GM18870 (cell line): ENCODE measurements around the gene ASB13.
A peak's percentile ranks its signal among the peaks of the same experiment; 100 is the strongest.

Source experiments
- ATAC-seq: cut with Tn5 transposase; IDR thresholded peaks from one replicate; pipeline ENCODE4 v1.9.1; 2021; ENCODE audit warnings: moderate library complexity; ENCODE audit not compliant: unreplicated experiment

ASB13 gene

DNA sequence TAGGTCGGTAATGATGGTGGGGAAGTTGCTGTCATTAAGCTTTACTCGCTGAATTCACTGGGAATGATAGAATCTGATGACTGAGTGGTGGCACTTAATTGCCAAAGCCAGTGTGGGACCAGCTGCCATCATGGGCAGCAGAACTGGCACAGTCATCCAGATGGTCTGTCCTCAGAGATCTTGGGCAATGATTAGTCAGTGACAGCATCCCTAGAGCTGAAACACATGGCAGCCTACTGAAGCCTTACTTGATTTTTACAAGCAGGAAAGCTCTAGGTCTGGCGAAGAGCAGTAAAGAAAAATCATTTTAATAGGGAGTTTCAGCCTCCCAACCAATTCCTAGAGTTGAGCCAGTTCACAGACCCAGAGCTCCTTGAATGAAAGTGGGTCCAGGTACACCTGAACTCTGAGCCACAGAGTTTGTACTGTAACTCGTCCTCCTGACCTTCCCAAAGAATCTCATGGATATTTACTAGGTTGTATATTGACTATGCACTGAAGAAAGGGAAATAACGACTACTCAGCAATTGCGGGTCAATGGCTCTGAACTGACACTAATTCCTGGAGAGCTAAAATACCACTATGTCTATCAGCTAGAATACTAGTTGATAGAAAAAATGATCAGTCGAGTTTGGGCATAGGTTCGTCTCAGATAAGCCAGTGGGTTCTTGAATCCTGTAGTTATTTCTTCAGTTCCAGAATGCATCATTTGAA, 4.4 kb upstream of the ASB13 start:
- ATAC-seq = no peak

DNA sequence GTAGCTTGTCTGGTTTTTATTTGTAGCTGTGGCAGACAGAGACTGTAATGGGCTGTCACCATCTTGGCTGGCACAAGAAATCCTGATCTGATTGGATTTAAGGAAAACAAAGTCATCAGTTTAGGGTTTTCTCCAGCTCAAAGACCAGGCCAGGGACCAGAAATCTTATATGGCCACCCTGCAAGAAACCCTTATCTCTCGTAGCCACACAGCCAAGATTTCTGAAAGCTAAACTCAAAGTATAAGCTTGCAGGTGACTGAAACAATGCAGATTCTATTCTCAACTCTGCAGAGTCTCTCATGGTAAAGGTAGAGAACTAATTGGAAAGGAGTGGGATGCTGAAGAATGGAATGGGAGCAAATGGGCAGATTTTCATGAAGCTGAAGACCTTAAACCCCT, 3.2 kb upstream of the ASB13 start:
- ATAC-seq = no peak

DNA sequence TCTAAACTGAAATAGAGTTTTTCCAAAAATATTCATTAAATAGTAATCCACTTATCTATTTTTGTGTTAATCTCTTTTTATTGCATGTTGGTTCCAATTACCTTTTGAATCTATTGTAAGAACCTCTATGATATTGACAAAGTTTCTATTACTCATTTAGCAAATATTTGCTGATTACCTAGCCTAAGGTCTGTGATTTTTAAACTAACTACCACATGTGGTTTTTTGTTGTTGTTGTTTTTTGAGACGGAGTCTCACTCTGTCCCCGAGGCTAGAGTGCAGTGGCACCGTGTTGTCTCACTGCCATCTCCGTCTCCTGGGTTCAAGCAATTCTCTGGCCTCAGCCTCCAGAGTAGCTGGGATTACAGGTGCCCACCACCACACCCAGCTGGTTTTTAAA, 2.0 kb upstream of the ASB13 start:
- ATAC-seq = no peak

DNA sequence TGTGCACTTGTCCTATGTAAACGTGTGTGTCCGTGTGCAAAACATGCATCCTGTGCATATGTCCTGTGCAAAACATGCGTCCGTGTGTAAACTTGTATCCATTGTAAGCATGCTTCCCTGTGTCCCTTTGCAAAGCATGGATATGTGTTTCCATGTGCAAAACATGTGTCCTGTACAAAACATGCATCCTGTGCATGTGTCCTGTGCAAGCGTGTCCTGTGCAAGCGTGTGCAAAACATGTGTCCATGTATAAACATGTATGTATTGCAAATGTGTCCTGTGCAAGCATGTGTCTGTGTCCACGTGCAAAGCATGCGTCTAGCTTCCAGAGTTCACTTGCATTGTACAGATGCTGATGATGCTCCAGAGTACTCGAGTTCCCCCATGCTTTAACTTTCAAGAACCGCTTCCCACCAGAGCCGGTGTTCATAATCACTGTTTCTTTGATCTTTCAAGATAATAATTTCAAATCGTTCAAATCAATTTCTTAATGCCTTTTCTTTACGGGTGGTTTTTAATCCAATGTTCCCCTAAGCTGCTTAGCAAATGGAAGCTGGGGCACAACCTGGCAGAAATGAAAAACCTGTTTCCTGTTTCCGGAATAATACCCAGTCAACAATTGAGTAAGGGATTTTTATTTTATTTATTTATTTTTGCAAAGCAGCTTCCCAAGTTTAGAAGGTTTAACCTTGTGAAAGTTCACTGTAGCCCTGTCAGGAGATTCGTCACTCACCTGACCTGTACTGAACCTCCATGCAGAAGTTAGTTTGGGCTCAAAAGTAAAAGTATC, 641 bp upstream of the ASB13 start:
- no peak for ATAC-seq

DNA sequence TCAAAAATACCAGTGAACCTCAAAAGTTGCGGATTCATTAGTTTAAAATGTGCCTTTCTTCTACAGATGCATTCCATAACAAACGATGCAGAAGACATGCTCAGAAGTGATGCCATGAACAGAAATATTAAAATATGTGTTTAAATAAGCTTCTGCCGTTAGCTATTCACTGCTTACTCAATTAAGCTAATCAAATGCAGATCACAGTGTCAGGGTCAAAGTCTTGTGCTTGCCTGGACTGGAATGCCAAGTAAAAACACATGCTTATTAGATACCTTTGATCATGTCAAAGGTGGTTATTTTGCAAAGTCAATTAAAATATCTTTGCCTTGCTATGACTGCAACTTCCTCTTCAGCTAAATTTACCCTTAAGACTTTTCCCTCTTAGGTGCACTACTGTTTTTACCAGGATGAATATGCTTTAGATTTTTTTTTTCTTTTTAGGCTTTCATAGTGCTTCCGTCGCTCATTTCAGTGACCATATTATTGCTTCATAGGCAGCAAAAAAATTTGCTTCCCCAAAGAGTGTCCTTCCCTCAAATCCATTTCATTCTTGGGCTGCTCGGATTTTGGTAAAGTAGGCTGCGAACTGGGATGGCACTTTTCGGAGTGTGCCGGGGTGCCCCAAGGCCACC, 905 bp downstream of the ASB13 start:
- no peak for ATAC-seq

DNA sequence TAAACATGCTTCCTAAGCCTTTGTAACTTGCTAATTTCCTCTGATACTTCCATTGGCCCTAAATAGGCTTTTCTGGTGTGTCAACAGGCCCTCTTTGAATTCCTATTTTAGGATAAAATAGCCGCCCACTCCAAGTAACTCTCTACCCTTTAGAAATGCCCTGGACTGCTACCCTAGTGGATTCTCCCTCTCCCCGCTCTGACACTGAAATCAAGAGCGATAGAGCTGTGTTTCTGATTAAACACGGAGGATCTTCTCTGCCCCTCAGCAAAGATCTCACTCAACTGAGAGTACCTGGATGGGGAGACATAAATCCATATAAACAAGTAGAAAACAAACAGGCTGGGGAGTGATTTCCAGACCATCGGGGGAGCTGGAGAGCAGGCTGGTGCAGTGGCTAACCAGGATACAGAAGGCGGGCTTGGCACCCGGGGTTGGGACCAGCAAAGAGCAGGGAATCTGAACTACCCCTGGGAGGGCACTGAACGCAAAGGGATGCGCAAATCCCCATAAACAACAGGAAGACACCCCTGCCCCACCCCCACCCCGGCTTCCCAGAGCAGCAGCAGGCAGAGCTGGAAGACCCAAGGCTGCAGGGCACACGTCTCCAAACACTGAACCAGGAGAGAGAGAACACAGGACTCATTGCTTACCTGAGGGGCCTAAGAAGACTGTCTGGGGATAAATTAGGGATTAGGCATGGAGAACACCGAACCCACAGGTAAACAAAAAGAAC, 2.5 kb downstream of the ASB13 start:
- no peak for ATAC-seq

DNA sequence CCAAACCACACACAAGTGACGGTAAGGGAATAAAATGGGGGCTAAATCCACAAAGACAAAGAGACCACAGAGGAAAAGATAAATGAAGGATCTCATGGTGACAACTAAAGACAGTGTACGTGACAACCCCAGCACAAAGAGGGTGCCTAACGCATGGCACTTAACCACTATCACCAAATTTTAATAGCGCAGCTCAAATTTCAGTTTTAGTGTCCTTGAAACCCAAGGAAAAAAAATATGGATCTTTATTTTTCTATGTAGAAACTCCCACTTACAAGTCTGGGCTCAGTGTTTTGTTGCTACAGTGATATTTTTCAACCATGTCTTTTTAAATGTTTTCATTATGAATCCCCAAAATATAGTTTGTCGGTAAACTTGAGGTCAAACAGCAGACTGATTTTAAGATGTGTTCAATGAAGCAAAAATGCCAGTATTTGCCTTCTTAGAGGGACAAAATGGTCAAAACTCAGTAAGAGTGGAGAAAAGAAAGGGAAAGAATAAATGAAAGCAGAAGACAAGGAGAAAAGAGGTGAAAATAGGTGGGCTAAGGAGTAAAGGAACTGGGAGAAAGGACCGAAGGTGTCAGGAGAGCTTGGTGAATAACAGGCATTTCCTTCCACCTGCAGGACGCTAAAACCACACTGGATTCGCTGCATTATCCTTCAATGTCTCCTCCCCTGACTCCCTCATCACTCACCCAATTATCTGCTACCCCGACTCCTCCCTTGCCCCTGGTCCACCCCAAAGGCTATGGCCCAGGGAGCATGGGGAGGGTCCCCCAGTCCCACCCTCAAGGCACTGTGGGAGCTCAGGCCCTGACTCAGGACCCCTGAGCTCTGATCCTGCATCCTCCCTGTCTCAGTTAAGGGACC, 3.5 kb downstream of the ASB13 start:
- ATAC-seq = no peak

DNA sequence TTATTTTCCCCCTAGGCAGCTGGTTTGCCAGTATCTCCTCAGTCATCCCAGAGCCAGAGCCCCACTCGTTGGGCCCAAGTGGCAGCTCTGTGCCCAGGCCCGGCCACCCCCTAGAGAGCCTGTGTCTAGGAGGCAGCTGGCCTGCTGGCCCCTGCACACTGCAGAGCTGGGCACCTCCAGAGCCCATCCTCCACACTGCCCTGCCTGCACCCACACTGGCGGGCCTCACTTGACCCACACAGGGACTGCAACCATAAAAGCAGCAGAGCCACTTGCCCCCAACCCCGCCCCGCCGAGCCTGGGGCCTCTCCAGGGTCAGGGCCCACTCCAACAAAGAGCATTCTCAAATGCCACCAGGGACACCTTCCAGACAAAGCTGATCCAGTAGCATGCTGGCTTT, 5.4 kb downstream of the ASB13 start:
- no peak for ATAC-seq

DNA sequence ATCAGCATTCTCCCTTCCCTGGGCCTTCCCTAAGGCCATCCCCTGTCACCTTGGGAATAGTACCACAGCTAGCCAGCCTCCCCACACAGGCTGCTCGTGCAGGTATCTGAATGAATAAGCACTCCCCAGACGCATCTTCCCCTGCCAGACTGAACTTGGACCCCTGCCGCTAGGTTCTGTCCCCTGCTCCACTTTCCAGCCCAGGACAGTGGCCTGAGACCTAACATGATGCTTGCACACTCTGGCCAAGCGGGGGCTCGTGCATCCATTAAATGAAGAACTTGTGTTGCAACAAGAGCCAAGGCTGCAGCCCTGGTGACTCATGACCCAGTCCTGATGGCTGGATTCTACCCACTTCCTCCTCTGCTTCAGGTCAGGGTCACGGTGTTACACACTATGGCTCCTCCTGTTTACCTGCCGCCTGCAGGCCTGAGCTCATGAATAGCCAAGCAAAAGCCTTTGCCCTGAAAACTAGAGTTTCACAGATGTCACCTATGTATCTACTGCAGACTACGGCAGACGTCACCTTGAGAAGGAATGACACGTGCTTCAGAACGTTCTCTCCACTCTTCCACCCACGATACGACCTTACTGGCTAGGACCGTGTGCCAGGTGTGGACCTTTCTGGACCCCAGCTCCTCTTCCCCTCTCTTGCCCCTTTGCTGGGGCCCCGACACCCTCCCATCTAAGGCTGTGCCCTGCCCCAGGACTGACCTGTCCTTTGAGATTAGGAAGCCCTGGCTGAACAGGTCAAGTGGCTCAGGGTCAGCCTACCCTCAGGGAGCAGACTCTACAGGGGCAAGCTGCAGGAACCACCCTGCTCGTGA, 6.5 kb downstream of the ASB13 start:
- ATAC-seq = peak; percentile 54

DNA sequence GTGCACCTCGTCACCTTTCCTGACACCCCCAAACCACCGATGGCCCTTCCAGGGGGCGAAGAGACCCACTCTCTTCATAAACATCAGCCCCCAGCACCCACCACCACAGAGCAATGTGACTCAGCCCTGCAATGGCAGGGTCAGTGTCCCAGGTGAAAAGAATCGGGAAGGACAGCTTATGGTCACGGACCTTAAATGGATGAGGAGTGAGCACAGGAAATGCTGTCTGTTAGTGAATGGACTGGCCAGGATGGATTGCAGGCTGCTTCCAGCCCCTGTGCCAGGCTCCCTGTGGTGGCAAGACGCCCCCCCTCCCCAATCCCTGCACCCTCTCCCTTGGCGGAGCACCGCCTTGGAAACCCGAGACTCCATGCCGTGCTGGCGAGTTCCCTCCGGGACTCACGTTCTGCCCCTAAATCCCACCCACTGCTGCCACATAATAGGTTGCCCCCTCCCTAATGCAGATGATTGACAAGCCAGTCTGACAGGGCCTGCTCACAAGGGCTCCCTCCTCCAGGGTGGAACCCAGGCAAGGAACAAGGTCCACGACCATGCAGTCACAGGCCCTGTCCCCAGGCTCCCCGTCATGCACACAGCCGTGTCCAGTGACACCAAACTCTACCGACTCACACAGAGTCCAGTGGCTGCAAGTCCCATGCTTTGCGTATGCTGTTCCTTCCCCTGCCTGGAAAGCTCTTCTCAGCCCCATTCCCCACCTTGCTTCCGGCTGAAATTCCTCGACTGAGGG, 7.3 kb downstream of the ASB13 start:
- ATAC-seq = no peak

DNA sequence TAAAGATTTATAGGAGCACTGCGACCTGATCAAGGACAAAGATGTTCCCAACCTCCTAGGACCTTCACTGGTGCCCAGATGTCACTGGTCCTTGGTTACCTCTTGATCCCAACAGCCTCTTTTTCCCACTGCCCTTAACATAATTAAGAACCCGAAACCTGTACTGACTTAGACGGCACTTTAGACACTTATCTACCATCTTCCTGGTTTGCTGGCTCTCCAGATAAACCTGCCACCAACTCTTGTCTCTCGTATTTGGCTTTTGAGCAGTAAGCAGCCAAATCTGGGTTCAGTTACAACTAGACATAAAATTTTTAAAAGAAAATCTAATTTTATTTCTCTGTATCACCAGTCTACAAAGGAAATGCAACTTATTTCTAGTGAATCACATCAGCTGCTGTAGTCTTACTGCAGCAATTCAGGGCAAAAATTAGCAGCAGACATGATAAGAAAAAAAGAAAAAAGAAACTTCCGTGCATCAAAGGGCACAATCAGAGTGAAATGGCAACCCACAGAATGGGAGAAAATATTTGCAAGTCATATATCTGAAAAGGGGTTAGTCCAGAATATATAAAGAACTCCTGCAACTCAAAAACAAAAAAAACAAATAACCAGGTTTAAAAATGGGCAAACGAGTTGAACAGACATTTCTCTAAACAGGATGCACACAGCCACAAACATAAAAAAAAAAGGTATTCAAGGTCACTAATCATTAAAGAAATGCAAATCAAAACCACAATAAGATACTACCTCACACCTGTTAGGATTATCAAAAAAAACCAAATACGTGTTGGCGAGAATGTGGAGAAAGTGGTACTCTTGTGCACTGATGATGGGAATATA, 9.4 kb downstream of the ASB13 start:
- no peak for ATAC-seq

DNA sequence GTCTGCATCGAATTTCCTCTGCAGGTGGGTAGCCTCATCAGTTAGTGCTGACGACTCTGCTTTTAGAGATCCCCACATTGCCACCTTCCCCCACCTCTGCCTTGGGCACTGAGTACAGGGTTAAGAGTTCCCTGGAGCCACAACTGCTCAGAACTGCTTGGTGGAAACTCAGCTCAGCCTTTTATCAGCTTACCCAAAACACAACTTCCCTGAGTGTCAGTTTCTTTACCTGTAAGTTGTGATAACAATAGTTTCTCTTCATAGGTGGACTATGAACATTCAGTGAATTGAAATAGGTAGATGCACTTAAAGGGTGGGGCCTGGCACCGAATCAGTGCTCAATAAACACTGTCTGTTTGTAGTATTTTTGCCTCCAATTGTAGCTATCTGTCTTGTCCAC, 11.3 kb downstream of the ASB13 start:
- ATAC-seq = no peak

DNA sequence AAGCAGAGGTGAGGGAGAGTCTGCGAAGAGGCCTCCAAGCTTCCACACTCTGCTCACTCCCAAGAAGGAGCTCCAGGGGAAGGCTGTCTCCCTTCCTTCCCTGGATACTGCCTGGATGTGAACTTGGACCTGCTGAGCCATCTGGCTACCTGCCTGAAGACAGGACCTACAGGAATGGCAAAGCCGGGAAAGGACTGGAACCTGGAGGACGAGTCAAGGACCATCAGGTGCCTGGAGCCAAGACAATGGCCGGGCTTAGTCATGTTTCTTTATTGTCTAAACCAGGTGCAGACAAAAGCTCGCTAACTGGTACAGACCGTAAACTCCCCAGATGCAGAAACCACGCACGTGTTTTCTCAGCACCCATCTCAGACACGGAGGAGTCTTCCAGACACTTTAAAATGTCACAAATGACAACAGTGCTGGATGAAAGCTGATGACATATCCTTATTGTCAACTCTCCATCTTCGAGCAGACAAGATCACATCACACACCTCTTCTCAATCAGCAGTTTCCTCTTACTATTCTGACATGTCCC, 12.1 kb downstream of the ASB13 start:
- ATAC-seq = no peak

DNA sequence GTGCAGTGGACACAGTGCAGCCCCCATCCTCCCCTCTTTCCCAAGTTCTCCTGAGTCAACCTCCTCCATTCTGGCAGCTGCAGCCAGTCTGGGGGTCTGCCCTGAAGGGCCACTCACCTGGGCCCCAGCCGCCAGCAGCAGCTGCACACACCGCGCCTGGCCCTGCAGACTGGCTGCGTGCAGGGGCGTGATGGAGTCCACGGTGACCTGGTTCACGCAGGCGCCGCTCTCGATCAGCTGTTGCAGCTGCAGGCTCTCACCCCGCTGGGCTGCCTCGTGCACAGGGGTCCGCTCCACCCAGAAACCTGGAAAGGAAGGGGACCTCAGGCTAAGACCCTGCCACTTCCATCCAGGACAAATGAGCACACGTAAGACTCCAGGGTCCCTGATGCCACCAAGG, 13.6 kb downstream of the ASB13 start:
- no peak for ATAC-seq

DNA sequence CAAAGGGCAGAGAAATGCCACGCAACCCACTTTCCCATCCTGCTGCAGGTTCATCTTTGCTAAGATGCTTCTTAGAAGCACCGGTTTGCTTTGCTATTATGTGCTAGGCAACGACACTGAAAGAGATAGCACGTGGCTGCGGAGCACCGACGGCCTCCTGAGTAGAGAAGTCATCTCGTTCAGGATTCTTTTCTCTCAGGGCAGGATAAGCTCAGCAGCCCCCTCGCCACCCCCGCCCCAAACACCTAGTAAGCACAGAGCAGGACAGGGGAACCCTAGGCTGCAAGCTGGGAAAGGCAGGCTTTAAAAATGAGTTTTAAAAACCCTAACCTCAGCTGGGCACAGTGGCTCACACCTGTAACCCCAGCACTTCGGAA, 15.0 kb downstream of the ASB13 start:
- no peak for ATAC-seq

DNA sequence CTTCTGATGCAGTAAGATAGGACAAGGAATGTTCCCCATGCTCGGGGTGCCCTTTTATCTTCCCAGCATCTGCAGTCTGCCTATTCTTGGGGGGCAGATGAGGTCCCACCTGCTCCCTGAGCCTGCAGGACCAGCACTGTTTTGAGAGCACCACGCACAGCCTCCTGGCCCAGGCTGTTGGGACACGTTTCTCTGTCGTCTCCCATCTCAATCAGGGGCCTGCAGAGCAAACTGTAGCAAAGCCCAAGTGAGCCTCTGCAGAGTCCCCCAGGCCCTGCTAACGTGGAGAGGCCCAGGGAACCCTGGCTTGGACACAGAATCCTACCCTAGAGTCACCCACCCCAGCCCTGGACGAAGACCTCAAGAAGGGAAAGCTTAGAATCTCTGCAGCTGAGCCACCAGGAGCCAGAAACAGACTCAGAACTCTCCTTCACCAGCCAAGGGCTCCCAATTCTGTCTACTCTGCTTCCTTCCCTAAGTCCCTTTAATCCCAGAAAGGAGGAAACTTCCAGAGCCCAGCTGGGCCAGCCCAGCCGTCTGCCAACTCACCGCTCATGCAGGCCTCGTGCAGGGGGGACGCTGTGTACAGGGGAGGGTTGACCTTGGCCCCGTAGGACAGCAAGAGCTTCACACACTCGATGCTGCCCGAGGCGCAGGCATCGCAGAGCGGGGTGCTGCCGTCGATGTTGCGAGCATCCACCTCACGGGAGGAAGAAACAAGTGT, 15.6 kb downstream of the ASB13 start:
- ATAC-seq = no peak

DNA sequence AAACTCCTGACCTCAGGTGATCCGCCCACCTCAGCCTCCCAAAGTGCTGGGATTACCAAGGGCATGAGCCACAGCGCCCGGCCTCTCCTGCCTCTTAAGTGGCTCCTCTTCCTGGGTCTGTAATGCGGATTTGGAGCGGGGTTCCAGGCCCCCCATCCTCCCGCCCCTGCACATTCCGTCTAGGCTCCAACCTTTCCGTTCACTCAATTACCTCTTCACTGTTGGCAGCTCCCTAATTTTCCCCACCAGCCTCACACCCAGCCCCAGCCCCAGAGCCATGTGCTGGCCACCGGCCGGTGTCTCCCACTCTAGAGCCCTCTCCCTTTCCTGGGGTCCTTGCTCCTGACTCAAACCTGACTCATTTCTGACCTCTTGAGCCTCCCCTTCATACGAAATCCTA, 16.6 kb downstream of the ASB13 start:
- no peak for ATAC-seq
